Keratinocyte (primary cell): ENCODE results near the gene STX7. TPM values are rescaled to one million over a fixed set of nuclear protein-coding genes. Genes with fewer than 3 reads are reported as not detected.

ENCODE experiments used
- DNase-seq: peaks from one replicate; pipeline ENCODE4 v3.0.0-alpha.2; 2011; ENCODE audit warnings: low read depth, missing footprints, low spot score
- FAIRE-seq: peaks from 2 replicates; lab custom pipeline; 2011; peaks lifted over from hg19 to GRCh38; lab: Jason Lieb, UNC
- H2AFZ ChIP-seq: 2 replicates; pipeline ENCODE4 v1.6.0; 2012; ENCODE audit warnings: low read length, control low read depth, inconsistent platforms; ENCODE audit not compliant: control insufficient read depth
- H3K27ac ChIP-seq: 2 replicates; pipeline ENCODE4 v1.5.1; 2011; ENCODE audit warnings: low read length; ENCODE audit not compliant: control insufficient read depth, insufficient read depth
- H3K27me3 ChIP-seq: 3 replicates; pipeline ENCODE4 v1.6.0; 2011; ENCODE audit warnings: low read length; ENCODE audit not compliant: control insufficient read depth, insufficient read depth; ENCODE audit errors: extremely low read depth
- H3K36me3 ChIP-seq, 2 experiments: 2 replicates in 1 of 2; 3 replicates in 1 of 2; pipeline ENCODE4 v1.5.1; 2011; ENCODE audit warnings: low read length in 2 of 2, mild to moderate bottlenecking in 1 of 2; ENCODE audit not compliant: control insufficient read depth in 2 of 2, insufficient read depth in 2 of 2; ENCODE audit errors: extremely low read depth in 1 of 2
- H3K4me1 ChIP-seq: 3 replicates; pipeline ENCODE4 v1.5.1; 2011; ENCODE audit warnings: low read length; ENCODE audit not compliant: control insufficient read depth, insufficient read depth; ENCODE audit errors: extremely low read depth
- H3K4me2 ChIP-seq: 3 replicates; pipeline ENCODE4 v1.6.0; 2011; ENCODE audit warnings: low read depth, low read length; ENCODE audit not compliant: control insufficient read depth, insufficient read depth; ENCODE audit errors: extremely low read depth
- H3K4me3 ChIP-seq, 3 experiments: fragments of 200-600 bp in 1 of 3; sonication (generic) in 1 of 3; 2 replicates in 2 of 3; 3 replicates in 1 of 3; pipeline ENCODE4 v1.5.1; 2011 to 2016; ENCODE audit warnings: low read length in 3 of 3, mild to moderate bottlenecking in 3 of 3, control low read depth in 2 of 3, inconsistent platforms in 1 of 3, low read depth in 1 of 3, mixed read lengths in 1 of 3, mixed run types in 1 of 3, moderate library complexity in 1 of 3; ENCODE audit not compliant: control insufficient read depth in 2 of 3, insufficient read depth in 2 of 3; ENCODE audit errors: extremely low read depth in 1 of 3
- H3K79me2 ChIP-seq: 2 replicates; pipeline ENCODE4 v1.6.0; 2012; ENCODE audit warnings: low read length; ENCODE audit not compliant: control insufficient read depth, insufficient read depth
- H3K9ac ChIP-seq: 3 replicates; pipeline ENCODE4 v1.6.0; 2011; ENCODE audit warnings: low read length; ENCODE audit not compliant: control insufficient read depth, insufficient read depth; ENCODE audit errors: extremely low read depth
- H3K9me1 ChIP-seq: 3 replicates; pipeline ENCODE4 v1.6.0; 2011; ENCODE audit warnings: low read length; ENCODE audit not compliant: control insufficient read depth, insufficient read depth; ENCODE audit errors: extremely low read depth
- H3K9me3 ChIP-seq: 2 replicates; pipeline ENCODE4 v1.5.1; 2012; ENCODE audit warnings: low read depth, low read length; ENCODE audit not compliant: control insufficient read depth
- H4K20me1 ChIP-seq: 3 replicates; pipeline ENCODE4 v1.6.0; 2011; ENCODE audit warnings: low read length; ENCODE audit not compliant: control insufficient read depth, insufficient read depth; ENCODE audit errors: extremely low read depth
- EZH2 ChIP-seq: IDR thresholded peaks from one replicate; pipeline ENCODE4 v1.6.1; 2012; ENCODE audit warnings: inconsistent platforms, mild to moderate bottlenecking, low read length, moderate library complexity
- dilution Hi-C: fragments of 300-500 bp; cut with MboI; formaldehyde crosslinking; loops from one replicate; pipeline ENCODE4 v1.7.0; 2020; ENCODE audit warnings: low sequenced_read_pairs; ENCODE audit not compliant: extremely low pct_ligation_motif_present
- polyA plus RNA-seq, 5 experiments: library from polyadenylated mRNA; depleted of rRNA in 3 of 5; stranded (reverse) in 3 of 5; stranded (forward) in 1 of 5; unstranded in 1 of 5; fragments of >200 nt; gene quantifications; 1 replicate in 1 of 5; 2 replicates in 3 of 5; 3 replicates in 1 of 5; pipeline versions ENCODE4 v1.2.1 to v1.2.3, GENCODE V29; 2011 to 2012; ENCODE audit warnings: missing spikeins in 2 of 5, low read depth in 1 of 5, low replicate concordance in 1 of 5
- TF ChIP-seq, protein P1 (sequence below), 3 experiments: IDR thresholded peaks in 1 of 3; conservative IDR thresholded peaks in 1 of 3; optimal IDR thresholded peaks in 1 of 3; 2 replicates in 2 of 3; 3 replicates in 1 of 3; pipeline versions ENCODE3 to v1.5.1; 2011; ENCODE audit warnings: low read length in 3 of 3, mild to moderate bottlenecking in 3 of 3, moderate library complexity in 2 of 3, control low read depth in 1 of 3, inconsistent platforms in 1 of 3; ENCODE audit not compliant: insufficient read depth in 2 of 3; ENCODE audit errors: extremely low read depth in 1 of 3

Gene STX7
- polyA plus RNA-seq, 1 donor (not counting 4 experiments of a cell fraction or from before 2014, with no cell fraction given) = 41.0 TPM

DNA sequence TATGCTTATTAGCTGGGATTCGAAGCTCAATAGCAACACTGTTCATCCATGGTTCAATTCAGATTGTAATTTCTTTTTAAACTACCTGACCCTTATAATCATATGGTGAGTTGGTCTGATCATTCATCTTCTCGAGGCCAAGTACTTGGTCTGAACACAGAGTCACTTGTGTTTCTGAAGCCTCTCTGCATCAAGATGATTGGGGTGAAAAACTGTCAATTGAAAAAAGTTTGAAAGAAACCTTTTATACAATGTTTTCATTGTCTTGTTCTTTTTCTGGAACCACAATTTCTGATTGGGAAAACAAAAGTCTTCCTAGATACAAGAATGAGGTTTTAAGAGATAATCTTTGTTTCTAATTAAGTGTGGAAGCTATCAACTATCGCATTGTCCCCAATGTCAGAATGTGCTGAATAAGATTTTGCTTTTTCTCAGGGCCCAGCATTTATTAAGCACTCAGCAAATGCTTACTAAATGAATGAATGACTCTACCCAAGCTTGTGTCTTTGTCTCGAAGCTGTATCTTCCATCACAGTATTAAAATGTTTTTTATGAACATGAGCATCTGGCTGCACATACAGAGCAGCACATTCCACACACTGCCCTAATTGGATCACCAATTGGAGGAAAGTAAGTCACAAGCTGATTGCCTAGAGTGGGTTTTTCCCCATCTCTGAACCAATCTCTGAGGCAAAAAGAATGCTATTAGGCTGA is 66.6 kb downstream of the STX7 start:
- Histone ChIP-seq H3K4me1 (peaks cover 9% of the 10 kb centered on the region), H2AFZ (no peak overlapping the region), H3K27me3 (no peaks in the 10 kb centered on the region), H3K9me3 (no peaks in the 10 kb centered on the region), H3K9ac (no peak overlapping the region), H3K36me3 (no peaks in the 10 kb centered on the region), H3K4me3 (no peak overlapping the region), H4K20me1 (no peaks in the 10 kb centered on the region), H3K27ac (no peak overlapping the region), H3K79me2 (no peaks in the 10 kb centered on the region), H3K4me2 (no peak overlapping the region), H3K9me1 (no peaks in the 10 kb centered on the region)
- DNase-seq = no peak
- FAIRE-seq = no peak
- no peak for TF ChIP-seq EZH2
- TF ChIP-seq, protein P1, sequence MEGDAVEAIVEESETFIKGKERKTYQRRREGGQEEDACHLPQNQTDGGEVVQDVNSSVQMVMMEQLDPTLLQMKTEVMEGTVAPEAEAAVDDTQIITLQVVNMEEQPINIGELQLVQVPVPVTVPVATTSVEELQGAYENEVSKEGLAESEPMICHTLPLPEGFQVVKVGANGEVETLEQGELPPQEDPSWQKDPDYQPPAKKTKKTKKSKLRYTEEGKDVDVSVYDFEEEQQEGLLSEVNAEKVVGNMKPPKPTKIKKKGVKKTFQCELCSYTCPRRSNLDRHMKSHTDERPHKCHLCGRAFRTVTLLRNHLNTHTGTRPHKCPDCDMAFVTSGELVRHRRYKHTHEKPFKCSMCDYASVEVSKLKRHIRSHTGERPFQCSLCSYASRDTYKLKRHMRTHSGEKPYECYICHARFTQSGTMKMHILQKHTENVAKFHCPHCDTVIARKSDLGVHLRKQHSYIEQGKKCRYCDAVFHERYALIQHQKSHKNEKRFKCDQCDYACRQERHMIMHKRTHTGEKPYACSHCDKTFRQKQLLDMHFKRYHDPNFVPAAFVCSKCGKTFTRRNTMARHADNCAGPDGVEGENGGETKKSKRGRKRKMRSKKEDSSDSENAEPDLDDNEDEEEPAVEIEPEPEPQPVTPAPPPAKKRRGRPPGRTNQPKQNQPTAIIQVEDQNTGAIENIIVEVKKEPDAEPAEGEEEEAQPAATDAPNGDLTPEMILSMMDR (optimal IDR thresholded peaks at IDR 0.05 in 1 of 3, IDR thresholded peaks at IDR 0.05 in 1 of 3, conservative IDR thresholded peaks at IDR 0.05 in 1 of 3; ENCODE audit: extremely low read depth in 1 of 3, insufficient read depth in 2 of 3, low read length in 3 of 3) = no peak
- dilution Hi-C loops = no loop called here

- dilution Hi-C loops = no loop called here
These were observed 67.5 kb downstream of the STX7 start for GRCh38 chr6:132445201-132445951.

More at GRCh38 chr6:132445201-132445951, 67.5 kb downstream of the STX7 start:
- H3K27me3 ChIP-seq = no peaks in the 10 kb centered on the region
- TF ChIP-seq, protein P1 (optimal IDR thresholded peaks at IDR 0.05 in 1 of 3, IDR thresholded peaks at IDR 0.05 in 1 of 3, conservative IDR thresholded peaks at IDR 0.05 in 1 of 3; ENCODE audit: extremely low read depth in 1 of 3, insufficient read depth in 2 of 3, low read length in 3 of 3) = no peak
- TF ChIP-seq EZH2 = no peak
- no peak overlapping the region for H2AFZ ChIP-seq
- H3K27ac ChIP-seq = no peak overlapping the region
- H3K9ac ChIP-seq = no peak overlapping the region
- no peaks in the 10 kb centered on the region for H4K20me1 ChIP-seq
- H3K9me3 ChIP-seq = no peaks in the 10 kb centered on the region
- peaks cover 9% of the 10 kb centered on the region for H3K4me1 ChIP-seq
- H3K9me1 ChIP-seq = no peaks in the 10 kb centered on the region
- H3K79me2 ChIP-seq = no peaks in the 10 kb centered on the region
- H3K36me3 ChIP-seq = no peaks in the 10 kb centered on the region
- DNase-seq (peak; percentile 44), FAIRE-seq (peak; percentile 78)
- no peak overlapping the region for H3K4me3 ChIP-seq
- peak overlapping the region; percentile 25 for H3K4me2 ChIP-seq
